Activated CD8-positive, alpha-beta memory T cell treated with anti-CD3 and anti-CD28 coated beads, Interleukin-2, amount 50 U/mL, for 24 hours (primary cell): ENCODE results near the gene CPN2.

ENCODE experiments used
- DNase-seq: peaks from one replicate; pipeline ENCODE4 v3.0.0-alpha.2; 2020; ENCODE audit errors: extremely low read depth

Gene CPN2

DNA sequence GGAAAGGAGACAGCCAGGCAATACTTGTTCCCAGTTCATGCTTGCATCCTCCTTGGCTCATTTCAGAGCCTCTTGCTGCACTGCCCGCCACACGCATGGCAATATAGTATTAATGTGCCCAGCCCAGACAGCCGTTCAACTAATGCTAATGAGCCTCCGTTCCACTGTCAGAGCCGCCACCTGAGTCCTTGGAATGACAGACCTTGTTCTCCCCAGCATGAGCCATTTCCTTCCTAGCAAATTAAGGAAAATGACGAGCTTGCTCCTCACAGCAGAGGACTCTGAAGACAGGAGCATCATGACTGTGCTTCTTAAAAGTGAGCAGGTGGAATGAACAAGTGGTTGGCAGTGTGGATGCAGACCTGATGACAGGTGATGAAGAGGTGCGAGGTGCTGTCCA is 29.2 kb upstream of the CPN2 start:
- no peak for DNase-seq

DNA sequence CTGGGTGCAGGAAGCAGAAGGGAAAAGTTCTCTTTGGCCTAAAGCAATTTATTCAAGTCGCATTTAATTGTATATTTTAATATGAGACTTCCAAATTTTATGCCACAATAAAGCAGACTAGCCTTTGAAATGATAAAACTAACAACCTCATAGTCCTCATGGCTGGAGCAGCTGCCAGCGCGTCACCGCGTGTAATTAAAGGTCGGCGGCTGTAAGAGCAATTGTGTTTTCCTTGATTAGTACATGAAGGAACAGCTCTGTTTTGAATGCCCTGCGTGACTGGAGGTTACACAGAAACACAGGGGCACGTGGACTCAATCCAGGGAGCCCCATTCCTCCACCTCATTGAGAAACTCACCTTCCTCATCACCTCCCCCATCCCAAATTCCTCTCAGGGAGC is 28.5 kb upstream of the CPN2 start:
- DNase-seq: no peak

DNA sequence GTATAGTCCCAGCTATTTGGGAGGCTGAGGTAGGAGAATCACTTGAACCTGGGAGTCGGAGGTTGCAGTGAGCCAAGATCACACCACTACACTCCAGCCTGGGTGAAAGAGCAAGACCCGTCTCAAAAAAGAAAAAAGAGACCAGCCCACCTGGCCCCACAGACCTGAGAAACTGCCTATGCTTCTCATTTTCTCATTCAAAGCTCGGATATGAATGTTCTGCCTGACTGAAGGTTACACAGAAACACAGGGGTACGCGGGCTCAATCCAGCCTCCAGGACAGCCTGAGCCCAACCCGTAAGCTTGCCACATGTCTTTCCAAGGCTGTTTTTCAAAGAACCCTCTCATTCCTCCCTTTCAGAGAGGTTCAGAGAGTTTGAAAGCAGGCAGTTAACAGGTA is 28.1 kb upstream of the CPN2 start:
- DNase-seq: no peak

DNA sequence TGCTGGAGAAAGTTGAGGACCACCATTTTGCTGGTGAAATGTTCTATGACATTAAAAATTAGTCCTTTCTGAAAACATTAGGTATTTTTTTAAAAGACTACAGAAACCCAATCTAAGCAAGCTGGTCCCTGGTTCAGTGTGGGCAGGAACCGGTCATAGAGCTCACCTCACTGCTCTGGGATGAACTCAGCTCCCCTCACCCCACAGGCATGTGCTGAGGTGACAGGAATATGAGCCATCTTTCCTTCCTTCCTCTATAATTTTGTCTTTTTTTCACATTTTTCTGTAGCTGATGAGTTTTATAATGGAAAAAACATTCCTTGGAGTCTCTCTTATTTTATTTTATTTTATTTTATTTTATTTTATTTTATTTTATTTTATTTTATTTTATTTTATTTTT is 26.6 kb upstream of the CPN2 start:
- DNase-seq: no peak

DNA sequence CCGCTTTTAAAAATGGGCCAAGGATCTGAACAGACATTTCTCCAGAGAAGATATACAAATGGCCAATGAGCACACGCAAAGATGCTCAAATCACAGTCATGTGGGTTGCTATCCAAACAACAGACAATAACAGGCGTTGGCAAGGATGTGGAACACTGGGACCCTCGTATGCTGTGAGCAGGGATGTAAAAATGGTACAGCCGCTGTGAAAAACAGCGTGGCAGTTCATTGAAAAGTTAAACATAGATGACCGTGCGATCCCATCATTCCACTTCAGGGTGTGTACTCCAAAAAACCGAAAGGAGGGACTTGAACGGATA is 25.1 kb upstream of the CPN2 start:
- DNase-seq: no peak

DNA sequence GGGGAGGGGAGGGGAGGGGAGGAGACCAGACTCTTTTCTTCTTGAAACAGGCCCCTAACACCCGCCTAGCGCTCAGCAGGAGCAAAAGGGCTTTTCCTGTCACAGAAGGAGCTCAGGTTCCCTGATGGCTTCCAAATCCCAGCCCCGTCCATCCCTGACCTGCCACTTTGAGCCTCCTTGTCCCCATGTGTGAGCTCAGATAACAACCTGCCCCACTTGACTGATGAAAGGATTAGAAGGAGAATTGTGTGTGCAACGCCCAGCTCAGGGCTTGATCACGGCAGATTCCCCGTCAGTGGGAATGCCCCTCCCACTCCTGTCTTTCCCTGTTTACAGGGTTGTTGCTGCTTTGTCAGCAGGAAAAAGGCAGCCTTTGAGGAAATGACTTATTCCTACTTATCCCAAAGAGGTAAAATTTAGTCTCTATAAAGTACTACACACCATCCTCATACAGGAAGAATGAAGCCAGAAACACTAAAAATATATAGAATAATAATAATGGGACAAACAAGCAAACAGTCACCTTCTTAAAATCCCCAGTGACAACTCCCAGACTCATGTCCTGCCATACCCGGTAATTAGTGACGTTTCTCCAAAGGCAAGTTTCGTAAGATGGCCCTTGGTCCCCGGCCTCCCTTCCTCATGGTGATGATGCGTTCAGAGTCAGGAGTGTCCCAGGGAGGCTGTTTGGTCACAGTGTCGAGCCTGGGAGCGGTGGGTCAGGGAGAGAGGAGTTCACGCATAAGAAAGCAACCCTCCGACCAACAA is 24.5 kb upstream of the CPN2 start:
- DNase-seq: no peak

DNA sequence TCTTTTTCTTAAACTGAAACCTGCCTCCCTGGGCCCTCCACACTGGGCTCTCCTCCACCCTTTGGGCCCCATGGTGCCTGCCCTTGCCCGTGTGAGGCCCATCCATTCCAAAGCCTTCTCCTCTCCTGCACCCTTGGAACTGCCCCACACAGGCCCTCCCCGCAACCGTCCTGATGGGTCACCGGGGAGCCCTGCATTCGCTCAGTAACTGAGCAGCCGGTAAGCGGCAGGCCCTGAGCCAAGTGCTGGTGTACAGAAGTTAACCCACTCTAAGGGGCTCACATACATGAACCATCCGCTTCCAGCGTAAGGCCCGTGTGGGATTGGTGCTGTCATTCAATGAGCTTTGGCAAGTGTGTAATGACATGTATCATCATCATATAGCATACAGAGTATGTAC is 23.8 kb upstream of the CPN2 start:
- DNase-seq: no peak

DNA sequence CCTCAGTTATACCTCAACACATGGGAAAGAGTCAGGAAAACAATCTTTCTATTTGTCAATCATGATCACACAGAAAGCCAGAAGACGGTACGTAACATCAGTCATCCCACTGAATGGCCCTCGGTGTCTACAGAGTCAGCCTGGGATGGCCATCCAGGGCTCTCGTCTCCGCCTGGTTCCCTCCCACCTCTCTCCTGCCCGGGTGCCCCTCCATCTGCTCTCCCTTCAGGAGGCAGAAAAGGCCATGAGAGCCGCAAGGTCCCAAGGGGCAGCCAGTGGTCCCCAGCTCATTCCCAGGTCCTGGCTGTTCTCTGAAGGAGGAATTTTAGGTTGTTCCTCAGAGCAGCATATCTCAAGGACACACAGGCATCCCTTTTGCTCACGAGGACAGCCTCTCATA is 22.8 kb upstream of the CPN2 start:
- DNase-seq: no peak

DNA sequence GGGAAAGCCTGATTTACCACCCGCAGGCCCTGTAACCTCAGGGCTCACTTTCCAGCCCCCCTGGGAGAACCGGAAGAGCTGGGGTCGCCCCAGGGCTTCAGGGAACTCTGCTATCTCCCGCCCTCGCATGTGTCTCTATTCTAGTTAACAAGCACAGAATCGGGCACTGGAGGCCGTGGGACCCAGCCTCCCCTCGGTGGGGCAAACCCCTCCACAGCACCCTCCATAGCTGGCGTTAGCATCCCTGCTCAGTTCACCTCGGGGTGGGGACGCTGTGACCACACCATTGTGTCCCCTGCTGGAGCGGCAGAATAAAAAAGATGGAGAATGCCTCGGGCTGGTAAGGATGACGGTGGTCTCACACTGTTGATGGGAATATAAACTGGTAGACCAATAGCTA is 21.9 kb upstream of the CPN2 start:
- no peak for DNase-seq

DNA sequence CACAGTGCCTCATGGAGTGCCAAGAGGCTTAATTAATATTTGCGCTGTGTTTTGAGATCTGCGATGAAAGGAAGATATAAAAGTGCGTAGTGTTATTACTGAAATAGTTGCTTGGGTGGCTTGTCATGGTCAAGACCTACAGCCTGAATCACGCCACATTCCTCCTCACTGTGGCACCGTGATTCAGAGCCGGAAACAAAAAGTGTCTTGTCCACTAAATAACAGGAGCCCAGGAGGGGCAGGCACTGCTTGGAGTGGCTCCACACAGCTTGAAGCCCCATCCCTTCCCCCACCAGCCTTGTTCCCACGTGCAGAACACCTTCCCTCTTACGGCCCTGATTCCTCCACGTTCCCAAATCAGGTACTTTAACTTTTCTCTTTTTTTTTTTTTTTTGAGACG is 19.6 kb upstream of the CPN2 start:
- DNase-seq: no peak

DNA sequence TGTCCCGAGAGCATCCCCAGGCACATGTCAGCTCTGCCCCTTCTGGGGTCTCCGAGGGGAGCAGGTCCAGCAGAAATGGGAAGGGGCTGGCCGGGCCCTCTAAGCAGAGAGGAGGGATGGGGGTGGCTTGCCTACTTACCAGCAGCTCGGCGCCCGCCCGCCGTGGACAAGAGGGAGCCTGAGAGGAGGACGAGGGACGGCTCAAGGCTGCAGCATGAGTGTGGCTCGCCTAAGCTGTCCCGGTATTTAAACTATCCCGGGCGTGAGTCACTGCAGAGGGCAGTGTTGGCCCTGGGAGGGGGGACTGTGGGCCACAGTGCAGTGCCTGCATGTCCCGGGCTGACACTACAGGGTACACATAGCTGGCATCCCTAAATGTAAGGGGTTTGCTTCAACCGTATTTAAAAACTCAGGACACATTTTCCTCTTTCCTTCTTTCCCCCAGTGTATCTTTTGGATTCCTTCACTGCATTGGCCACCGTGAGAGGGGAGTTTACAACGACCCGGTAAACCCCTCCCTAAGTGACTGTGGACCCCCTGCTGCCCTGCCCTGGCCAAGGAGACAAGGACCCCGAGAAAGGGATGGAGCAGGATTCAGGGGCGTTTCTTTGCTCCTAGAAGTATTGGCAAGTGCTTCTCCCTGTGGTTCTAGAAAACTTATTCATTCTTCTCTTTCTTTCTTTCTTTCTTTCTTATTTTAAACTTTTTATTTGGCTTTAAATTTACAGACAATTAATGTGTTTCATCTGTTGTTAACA is 18.6 kb upstream of the CPN2 start, which contains the start of gene LRRC15:
LRRC15 (minus strand) TSS at position 222 of the 758 bp plus-strand sequence. CDS start 8,700 bp downstream, outside the sequence.
- no peak for DNase-seq

DNA sequence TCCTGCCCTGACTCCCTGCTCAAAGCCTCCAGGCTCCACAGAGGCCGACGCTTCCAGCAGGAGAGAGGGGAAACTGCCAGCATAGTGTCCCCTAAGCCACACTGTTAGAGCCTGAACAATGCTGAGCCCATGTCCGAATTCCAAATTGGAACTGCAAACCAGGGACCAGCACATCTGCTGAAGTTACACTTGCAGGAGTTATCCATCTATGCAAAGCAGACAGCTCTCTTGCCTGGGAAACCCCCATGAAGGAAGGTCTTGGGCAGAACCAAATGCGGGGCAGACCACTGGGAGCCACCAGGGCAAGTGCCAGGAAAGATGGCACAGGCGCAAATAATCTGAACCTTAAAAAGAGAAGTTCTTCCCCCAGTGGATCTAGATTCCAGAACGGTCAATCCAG is 17.8 kb upstream of the CPN2 start:
- DNase-seq: no peak

DNA sequence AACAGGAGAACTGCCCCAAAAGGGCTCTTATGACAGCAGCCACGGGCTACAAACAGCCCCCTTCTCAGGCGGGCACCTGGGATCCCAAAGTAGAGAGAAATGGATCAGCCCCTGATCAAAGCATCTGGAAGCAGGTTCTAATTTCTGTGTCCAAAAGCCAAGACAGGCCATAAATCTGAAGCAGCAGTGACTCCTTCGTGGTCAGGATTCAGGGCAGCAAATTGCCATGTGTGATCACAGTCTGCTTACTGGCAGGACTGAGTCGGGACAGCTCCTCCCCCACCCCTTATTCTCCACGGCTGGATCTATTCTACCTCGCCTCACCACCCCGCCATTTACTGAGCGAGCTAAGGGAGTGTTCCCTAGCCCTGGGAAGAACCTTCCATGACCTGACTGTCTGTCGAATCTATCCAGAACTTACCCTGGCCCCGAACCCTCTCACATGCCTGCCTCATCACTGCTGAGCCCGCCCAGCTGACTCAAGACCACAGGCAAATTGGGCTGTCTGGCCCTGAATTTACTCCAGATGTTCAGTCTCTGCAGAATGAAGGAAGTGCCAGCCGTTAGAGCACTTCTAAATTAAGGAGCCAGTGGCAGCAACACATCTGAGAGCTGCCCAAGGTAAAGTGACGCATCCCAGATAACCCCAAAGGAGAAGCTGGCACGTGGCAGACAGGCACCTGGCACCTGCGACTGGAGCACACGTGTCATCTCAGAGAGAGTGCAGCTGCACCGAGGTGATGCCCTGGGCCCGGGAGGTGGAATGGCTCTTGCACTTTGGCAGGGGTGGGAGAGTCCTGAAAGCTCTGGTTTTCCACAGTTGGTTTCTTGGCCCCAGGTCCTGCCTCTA is 17.1 kb upstream of the CPN2 start:
- no peak for DNase-seq

DNA sequence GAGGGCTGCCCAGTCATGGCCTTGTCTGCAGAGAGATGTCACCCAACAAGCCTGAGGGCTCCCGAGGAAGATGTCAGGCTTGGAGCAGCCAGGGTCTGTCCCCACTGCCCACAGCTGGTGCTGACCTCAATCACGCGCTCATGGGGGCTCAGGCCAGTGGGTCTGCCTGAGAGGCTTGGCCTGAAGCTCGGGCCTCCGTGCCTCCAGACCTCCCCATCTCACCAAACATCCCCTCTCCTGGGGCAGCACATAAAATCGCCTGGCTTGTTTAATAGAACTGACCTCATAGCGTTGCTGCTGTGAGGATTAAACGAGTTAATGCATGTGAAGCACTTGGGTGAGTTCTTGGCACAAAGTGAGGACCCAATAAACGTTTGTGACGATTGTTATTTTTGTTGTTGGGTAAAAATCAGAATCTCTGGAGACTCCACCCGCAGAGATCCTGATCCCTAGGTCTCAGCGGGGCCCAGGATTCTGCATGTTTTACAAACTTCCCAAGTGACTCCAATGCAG is 14.9 kb upstream of the CPN2 start:
- DNase-seq: no peak

DNA sequence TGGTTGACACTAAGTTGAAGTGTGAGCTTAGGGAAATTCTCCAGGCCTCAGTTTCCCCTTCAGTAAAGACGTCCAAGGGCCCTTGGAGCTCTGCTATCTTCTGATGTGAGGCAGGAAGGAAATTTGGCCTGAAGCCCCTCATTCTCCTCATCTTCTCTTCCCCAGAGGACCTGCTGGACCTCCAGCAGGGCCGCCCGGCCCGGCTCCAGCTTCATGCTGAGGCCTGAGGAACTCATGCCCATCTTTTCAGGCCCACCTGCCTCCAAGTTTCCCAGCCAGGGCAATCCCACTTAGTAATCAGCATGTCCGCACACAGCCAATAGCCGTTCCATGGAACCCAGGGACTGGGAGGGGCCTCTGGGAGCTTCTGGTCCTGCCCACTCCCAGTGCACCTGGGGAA is 14.4 kb upstream of the CPN2 start:
- no peak for DNase-seq

DNA sequence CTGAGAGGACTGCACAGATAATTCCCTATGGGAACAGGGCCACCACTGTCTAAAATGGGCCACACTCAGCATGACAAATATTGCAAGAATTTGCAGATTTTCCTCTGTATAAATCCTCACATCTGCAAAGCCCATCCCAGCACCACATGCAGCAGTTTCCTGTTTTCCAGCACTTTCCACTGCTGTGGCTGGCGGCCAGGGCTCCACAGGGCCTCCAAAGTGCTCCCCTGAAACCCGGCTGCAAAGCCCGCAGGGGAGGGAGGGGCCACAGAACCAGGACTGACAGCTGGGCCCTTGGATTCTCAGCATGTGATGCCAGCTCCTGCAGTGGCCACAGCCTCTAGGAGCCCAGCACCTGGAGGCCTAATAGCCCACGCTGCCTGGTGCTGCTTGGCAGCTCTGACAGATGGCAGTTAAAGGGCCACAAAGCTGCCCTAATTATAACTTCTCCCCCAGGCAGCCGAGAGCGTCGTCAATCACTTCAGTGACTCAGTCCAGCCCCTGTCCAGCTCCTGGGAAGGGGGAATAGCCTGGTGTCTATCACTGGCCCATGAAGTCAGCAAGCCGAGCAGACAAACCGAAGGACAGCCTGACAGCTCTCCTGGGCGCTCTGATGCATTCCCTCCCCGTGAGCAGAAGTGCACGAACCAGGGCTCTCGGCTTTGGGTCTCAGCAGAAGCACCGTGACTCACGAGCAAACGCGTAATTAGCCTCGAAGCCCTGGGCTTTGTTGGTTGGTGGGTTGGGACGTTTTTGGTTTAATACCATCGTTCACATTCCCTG is 13.7 kb upstream of the CPN2 start:
- DNase-seq: no peak

DNA sequence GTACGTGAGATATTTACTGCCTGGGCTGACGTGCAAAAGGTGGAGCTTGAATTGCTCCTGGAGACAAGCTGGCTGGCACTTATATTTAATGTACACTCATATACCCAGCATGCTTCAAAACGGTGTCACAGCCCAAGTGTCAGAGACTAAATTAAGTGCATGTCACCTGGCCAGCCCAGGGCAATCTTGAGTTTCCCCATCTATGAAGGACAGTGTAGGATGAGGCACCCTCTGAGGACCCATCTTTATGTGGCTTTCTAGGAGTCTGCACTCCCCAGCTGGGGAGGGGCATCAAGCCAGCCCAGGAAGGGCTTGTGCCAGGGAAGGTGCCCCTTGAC is 13.2 kb upstream of the CPN2 start:
- no peak for DNase-seq

DNA sequence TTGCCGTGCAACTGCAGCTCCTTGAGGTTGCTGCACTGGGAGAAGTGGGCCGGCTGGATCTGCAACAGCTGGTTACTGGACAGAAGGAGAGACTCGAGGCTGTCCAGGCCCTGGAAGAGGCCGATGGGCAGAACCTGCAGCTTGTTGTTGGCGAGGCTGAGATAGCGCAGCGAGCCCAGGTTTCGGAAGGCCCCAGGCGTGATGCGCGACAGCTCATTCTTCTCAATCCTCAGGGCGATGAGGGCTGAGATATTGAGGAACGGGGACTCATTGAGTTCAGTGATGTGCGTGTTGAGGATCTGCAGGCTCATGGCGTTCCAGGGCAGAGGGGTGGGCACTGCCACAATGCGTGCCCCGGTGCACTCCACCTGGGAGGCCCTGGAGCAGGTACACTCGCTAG is 9.4 kb upstream of the CPN2 start:
- DNase-seq: no peak

DNA sequence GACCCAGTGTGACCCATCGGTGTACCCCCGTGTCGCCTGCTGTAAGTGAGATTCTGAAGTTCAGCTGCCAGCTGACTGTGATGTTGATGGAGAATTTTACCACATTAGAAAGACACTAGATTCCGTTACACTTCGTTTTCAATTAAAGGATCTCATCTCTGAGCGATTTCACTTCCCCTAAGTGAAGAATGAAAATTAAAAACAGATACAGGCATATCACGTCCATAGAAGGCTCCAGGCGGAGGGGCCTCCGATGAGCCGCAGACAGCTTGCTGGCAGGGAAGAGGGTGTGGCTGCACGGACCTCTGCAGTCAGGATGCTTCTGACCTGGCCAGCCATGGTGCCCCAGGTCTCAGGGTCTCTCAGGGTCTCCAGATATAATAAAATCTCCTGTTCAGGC is 6.6 kb upstream of the CPN2 start:
- DNase-seq: no peak

DNA sequence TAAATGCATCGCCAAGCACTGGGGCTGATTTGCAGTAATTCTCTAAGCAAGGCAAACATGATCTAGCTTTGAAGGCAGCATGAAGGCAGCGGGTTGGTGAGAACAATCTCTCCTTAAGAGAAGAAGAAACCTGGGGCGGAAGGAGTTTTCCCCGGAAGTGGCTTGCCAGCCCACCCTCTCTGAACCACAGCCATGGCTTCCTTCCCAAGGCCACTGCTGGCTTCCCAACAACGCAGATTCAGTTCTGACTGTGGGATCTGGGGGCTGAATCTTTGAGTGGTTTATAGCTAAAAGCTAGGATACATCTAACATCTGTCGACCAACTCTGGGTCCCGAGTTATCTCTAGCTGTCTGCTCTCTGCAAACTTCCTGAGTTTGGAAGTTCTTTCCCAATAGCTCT is 4.3 kb upstream of the CPN2 start:
- no peak for DNase-seq

DNA sequence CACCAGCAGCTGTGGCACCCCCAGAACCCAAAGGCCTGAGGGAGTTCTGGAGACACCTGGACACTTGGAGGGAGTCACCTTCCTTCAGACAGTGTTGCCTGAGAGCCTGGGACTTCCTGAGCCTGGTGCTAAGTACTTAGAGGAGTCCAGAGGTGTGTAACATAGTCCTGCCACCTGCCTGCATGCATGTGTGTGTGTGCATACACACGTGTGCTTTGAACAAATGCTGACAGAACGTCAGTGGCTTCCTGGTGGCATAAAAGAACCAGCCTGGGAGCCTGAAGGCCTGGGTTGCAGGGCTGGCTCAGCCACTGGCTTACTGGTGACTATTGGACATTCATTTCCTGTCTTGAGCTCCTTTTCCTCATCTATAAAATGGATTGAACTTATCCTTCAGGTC is 3.2 kb upstream of the CPN2 start:
- no peak for DNase-seq
